H9 (cell line): ENCODE measurements around the gene STK24. TPM values are rescaled to one million over a fixed set of nuclear protein-coding genes. Genes with fewer than 3 reads are reported as not detected.
A peak's percentile ranks its signal among the peaks of the same experiment; 100 is the strongest.

Experiments
- DNase-seq: peaks from one replicate; pipeline ENCODE4 v3.0.0-alpha.2; 2017
- H2AFZ ChIP-seq: one replicate; pipeline ENCODE4 v1.6.1; 2013; ENCODE audit warnings: mild to moderate bottlenecking, low read length, control low read depth, moderate library complexity
- H2AK5ac ChIP-seq: 2 replicates; pipeline ENCODE4 v1.6.1; 2013; ENCODE audit warnings: low read length, control low read depth, mixed read lengths; ENCODE audit not compliant: insufficient read length
- H2BK120ac ChIP-seq: one replicate; pipeline ENCODE4 v1.6.1; 2013; ENCODE audit warnings: low read depth, mild to moderate bottlenecking, low read length, control low read depth, inconsistent platforms; ENCODE audit not compliant: poor library complexity, severe bottlenecking
- H2BK12ac ChIP-seq: 2 replicates; pipeline ENCODE4 v1.6.1; 2013; ENCODE audit warnings: low read length, control low read depth, mixed read lengths, low read depth; ENCODE audit not compliant: insufficient read length
- H2BK15ac ChIP-seq: 2 replicates; pipeline ENCODE4 v1.6.1; 2013; ENCODE audit warnings: low read depth, low read length, control low read depth
- H2BK20ac ChIP-seq: one replicate; pipeline ENCODE4 v1.6.1; 2013; ENCODE audit warnings: low read depth, mild to moderate bottlenecking, low read length, control low read depth, inconsistent platforms; ENCODE audit not compliant: poor library complexity, severe bottlenecking
- H2BK5ac ChIP-seq: 2 replicates; pipeline ENCODE4 v1.6.1; 2013; ENCODE audit warnings: low read length, control low read depth, mixed read lengths; ENCODE audit not compliant: insufficient read length
- H3K14ac ChIP-seq: 2 replicates; pipeline ENCODE4 v1.6.1; 2013; ENCODE audit warnings: low read length, control low read depth; ENCODE audit not compliant: insufficient read depth
- H3K18ac ChIP-seq: 2 replicates; pipeline ENCODE4 v1.6.1; 2013; ENCODE audit warnings: low read depth, mild to moderate bottlenecking, mixed read lengths, low read length, control low read depth; ENCODE audit not compliant: insufficient read length
- H3K23ac ChIP-seq: 2 replicates; pipeline ENCODE4 v1.6.1; 2013; ENCODE audit warnings: low read length, control low read depth, mixed read lengths, low read depth; ENCODE audit not compliant: insufficient read length
- H3K23me2 ChIP-seq: 2 replicates; pipeline ENCODE4 v1.6.1; 2013; ENCODE audit warnings: low read depth, mild to moderate bottlenecking, mixed read lengths, low read length, control low read depth; ENCODE audit not compliant: insufficient read length, poor library complexity, severe bottlenecking
- H3K27ac ChIP-seq: 2 replicates; pipeline ENCODE4 v1.5.1; 2013; ENCODE audit warnings: low read length, control low read depth, mixed read lengths, low read depth; ENCODE audit not compliant: insufficient read length
- H3K27me3 ChIP-seq: 2 replicates; pipeline ENCODE4 v1.6.1; 2013; ENCODE audit warnings: low read length, control low read depth, inconsistent platforms; ENCODE audit not compliant: insufficient read depth
- H3K4ac ChIP-seq: 2 replicates; pipeline ENCODE4 v1.6.1; 2013; ENCODE audit warnings: low read depth, mild to moderate bottlenecking, control low read depth, inconsistent platforms, low read length, moderate library complexity
- H3K4me1 ChIP-seq: 2 replicates; pipeline ENCODE4 v1.6.1; 2013; ENCODE audit warnings: low read length, control low read depth, inconsistent platforms; ENCODE audit not compliant: insufficient read depth
- H3K4me2 ChIP-seq: 2 replicates; pipeline ENCODE4 v1.6.1; 2013; ENCODE audit warnings: low read length, control low read depth, mixed read lengths; ENCODE audit not compliant: insufficient read length, insufficient read depth
- H3K56ac ChIP-seq: 2 replicates; pipeline ENCODE4 v1.6.1; 2013; ENCODE audit warnings: low read depth, mild to moderate bottlenecking, mixed read lengths, low read length, control low read depth; ENCODE audit not compliant: insufficient read length
- H3K79me1 ChIP-seq: 2 replicates; pipeline ENCODE4 v1.6.1; 2013; ENCODE audit warnings: low read depth, mild to moderate bottlenecking, moderate library complexity, low read length, control low read depth, inconsistent platforms; ENCODE audit not compliant: insufficient read depth, poor library complexity, severe bottlenecking
- H3K79me2 ChIP-seq: 2 replicates; pipeline ENCODE4 v1.6.1; 2013; ENCODE audit warnings: low read length, control low read depth, inconsistent platforms; ENCODE audit not compliant: insufficient read depth
- H3K9ac ChIP-seq: 2 replicates; pipeline ENCODE4 v1.6.1; 2013; ENCODE audit warnings: low read length, control low read depth, mixed read lengths; ENCODE audit not compliant: insufficient read length; ENCODE audit errors: extremely low read depth
- H3K9me3 ChIP-seq: one replicate; pipeline ENCODE4 v1.6.1; 2013; ENCODE audit warnings: low read depth, low read length, inconsistent platforms; ENCODE audit not compliant: control insufficient read depth
- H3T11ph ChIP-seq: one replicate; pipeline ENCODE4 v1.6.1; 2013; ENCODE audit warnings: mild to moderate bottlenecking, low read length, control low read depth, inconsistent platforms
- H4K20me1 ChIP-seq: one replicate; pipeline ENCODE4 v1.6.1; 2013; ENCODE audit not compliant: control insufficient read depth, insufficient read length, insufficient read depth
- H4K5ac ChIP-seq: 2 replicates; pipeline ENCODE4 v1.6.1; 2013; ENCODE audit warnings: low read depth, mild to moderate bottlenecking, mixed read lengths, low read length, control low read depth; ENCODE audit not compliant: insufficient read length
- H4K8ac ChIP-seq: replicated peaks from 2 replicates; pipeline ENCODE4 v1.6.1; 2013; ENCODE audit warnings: low read length, control low read depth, mixed read lengths, low read depth; ENCODE audit not compliant: insufficient read length
- H4K91ac ChIP-seq: 2 replicates; pipeline ENCODE4 v1.6.1; 2013; ENCODE audit warnings: low read depth, mild to moderate bottlenecking, moderate library complexity, mixed read lengths, low read length, control low read depth; ENCODE audit not compliant: insufficient read length
- H3K27ac Mint-ChIP-seq, 3 experiments: 2 replicates in 2 of 3; 3 replicates in 1 of 3; pipeline ENCODE4 v1.8.0; 2020 to 2021; ENCODE audit warnings: mixed read lengths in 3 of 3, mild to moderate bottlenecking in 1 of 3, moderate library complexity in 1 of 3
- H3K27me3 Mint-ChIP-seq: 2 replicates; pipeline ENCODE4 v1.8.0; 2021; ENCODE audit warnings: low read depth, mild to moderate bottlenecking, moderate library complexity, mixed read lengths
- H3K36me3 Mint-ChIP-seq, 3 experiments: 2 replicates in 2 of 3; 3 replicates in 1 of 3; pipeline ENCODE4 v1.8.0; 2020 to 2021; ENCODE audit warnings: low read depth in 3 of 3, mixed read lengths in 3 of 3; ENCODE audit not compliant: insufficient read depth in 1 of 3
- H3K4me1 Mint-ChIP-seq, 2 experiments: 2 replicates each; pipeline ENCODE4 v1.8.0; 2020; ENCODE audit warnings: mixed read lengths in 2 of 2
- H3K4me3 Mint-ChIP-seq, 2 experiments: 2 replicates in 1 of 2; 3 replicates in 1 of 2; pipeline ENCODE4 v1.8.0; 2020 to 2021; ENCODE audit warnings: mild to moderate bottlenecking in 2 of 2, mixed read lengths in 2 of 2, moderate library complexity in 1 of 2
- H3K9me3 Mint-ChIP-seq, 2 experiments: 2 replicates in 1 of 2; 3 replicates in 1 of 2; pipeline ENCODE4 v1.8.0; 2020; ENCODE audit warnings: mild to moderate bottlenecking in 2 of 2, mixed read lengths in 2 of 2, moderate library complexity in 1 of 2
- WGBS: extraction: QIAGEN DNeasy Blood & Tissue Kit; methylation state at CpG from one replicate; pipeline ENCODE4 v1.1.7; 2013; ENCODE audit warnings: missing lambda C conversion rate, low lambda C conversion rate, mixed read lengths; ENCODE audit not compliant: insufficient read length; ENCODE audit errors: extremely low coverage; 5-methylcytosine and 5-hydroxymethylcytosine counted together
- total RNA-seq: library from RNA; stranded (reverse); gene quantifications from 2 replicates; pipeline ENCODE4 v1.2.1, GENCODE V29; 2021
- TF ChIP-seq, protein P1 (sequence below): fragments of 200-600 bp; sonication (generic); conservative IDR thresholded peaks from 3 replicates; pipeline ENCODE4 v1.8.0; 2021; ENCODE audit warnings: antibody characterized with exemption, mild to moderate bottlenecking

Gene STK24
- total RNA-seq, 1 experiment from 2014 or later: 134 TPM

DNA sequence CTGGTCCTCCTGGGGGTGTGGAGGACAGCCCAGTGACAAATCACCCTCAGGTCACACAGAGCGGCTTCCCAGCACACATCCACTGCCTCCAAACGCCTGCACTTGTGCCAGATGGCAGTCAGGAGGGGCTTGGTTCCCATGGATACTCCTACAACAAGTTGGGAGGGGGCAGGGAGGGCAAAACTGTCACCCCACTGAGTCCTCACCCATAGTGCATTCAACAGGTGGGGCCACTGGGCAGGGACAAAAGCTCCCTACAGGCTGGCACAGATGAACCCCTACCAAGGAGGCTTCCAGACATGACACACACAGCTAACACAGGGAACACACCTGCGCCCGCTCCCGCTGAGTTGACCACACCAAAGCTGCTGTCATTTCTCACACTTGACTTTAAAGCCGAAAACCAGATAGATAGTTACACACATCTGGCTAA, 120.5 kb downstream of the STK24 start:
- no peaks in the 10 kb centered on the region for H3K79me2 ChIP-seq
- no peak overlapping the region for H3K4me3 Mint-ChIP-seq

More for the DNA sequence above, 120.5 kb downstream of the STK24 start:
- WGBS: no CpG with 5 or more reads among the region's 6 CpGs
- Histone ChIP-seq H2BK20ac (no peak overlapping the region), H3K14ac (no peak overlapping the region), H4K20me1 (no peaks in the 10 kb centered on the region), H3T11ph (no peak overlapping the region), H3K23me2 (no peaks in the 10 kb centered on the region), H4K5ac (no peak overlapping the region), H3K27me3 (no peaks in the 10 kb centered on the region), H2AFZ (no peak overlapping the region), H2BK5ac (no peak overlapping the region), H3K18ac (no peak overlapping the region), H3K23ac (no peak overlapping the region), H3K4me2 (no peak overlapping the region), H2BK120ac (no peak overlapping the region), H3K4ac (no peak overlapping the region), H2AK5ac (no peak overlapping the region), H3K56ac (no peak overlapping the region), H3K9ac (no peak overlapping the region), H3K27ac (no peak overlapping the region), H3K4me1 (no peaks in the 10 kb centered on the region), H3K9me3 (no peaks in the 10 kb centered on the region), H2BK15ac (no peak overlapping the region), H2BK12ac (no peak overlapping the region), H4K91ac (no peak overlapping the region), H3K79me1 (no peaks in the 10 kb centered on the region), H4K8ac (no peak overlapping the region)
- peaks cover 26 to 82% (median 79%) of the 10 kb centered on the region in 3 experiments for H3K36me3 Mint-ChIP-seq
- no peaks in the 10 kb centered on the region for H3K9me3 Mint-ChIP-seq
- H3K27me3 Mint-ChIP-seq: no peaks in the 10 kb centered on the region
- peak overlapping the region in 1 of 3 experiments; percentile 61; a peak in 3 of 7 replicates for H3K27ac Mint-ChIP-seq
- DNase-seq: no peak
- peaks cover 3 to 8% of the 10 kb centered on the region in 2 experiments for H3K4me1 Mint-ChIP-seq
- TF ChIP-seq, protein P1, sequence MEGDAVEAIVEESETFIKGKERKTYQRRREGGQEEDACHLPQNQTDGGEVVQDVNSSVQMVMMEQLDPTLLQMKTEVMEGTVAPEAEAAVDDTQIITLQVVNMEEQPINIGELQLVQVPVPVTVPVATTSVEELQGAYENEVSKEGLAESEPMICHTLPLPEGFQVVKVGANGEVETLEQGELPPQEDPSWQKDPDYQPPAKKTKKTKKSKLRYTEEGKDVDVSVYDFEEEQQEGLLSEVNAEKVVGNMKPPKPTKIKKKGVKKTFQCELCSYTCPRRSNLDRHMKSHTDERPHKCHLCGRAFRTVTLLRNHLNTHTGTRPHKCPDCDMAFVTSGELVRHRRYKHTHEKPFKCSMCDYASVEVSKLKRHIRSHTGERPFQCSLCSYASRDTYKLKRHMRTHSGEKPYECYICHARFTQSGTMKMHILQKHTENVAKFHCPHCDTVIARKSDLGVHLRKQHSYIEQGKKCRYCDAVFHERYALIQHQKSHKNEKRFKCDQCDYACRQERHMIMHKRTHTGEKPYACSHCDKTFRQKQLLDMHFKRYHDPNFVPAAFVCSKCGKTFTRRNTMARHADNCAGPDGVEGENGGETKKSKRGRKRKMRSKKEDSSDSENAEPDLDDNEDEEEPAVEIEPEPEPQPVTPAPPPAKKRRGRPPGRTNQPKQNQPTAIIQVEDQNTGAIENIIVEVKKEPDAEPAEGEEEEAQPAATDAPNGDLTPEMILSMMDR: no peak
